Tibial nerve (tissue), 4 donors: Measurements from ENCODE around the gene ZSCAN16.

Experiments used
- EP300 ChIP-seq, 2 donors: sonication (generic); formaldehyde crosslinking; IDR thresholded peaks; one replicate each; pipeline ENCODE4 v1.6.1; 2017; ENCODE audit warnings: antibody characterized with exemption in 2 of 2, mild to moderate bottlenecking in 1 of 2
- POLR2A ChIP-seq, 2 donors: fragments of 450-650 bp; IDR thresholded peaks; one replicate each; pipeline ENCODE4 v1.6.1; 2017; ENCODE audit warnings: antibody characterized with exemption in 2 of 2, mild to moderate bottlenecking in 2 of 2, moderate library complexity in 2 of 2
- TF ChIP-seq, protein P1 (sequence below), 5 experiments: fragments of 200-600 bp in 3 of 5; fragments of 450-650 bp in 2 of 5; sonication (generic) in 3 of 5; IDR thresholded peaks; one replicate each; pipeline ENCODE4 v1.5.1; 2016 to 2019; ENCODE audit warnings: antibody characterized with exemption in 5 of 5, mild to moderate bottlenecking in 3 of 5, moderate library complexity in 2 of 5

DNA sequence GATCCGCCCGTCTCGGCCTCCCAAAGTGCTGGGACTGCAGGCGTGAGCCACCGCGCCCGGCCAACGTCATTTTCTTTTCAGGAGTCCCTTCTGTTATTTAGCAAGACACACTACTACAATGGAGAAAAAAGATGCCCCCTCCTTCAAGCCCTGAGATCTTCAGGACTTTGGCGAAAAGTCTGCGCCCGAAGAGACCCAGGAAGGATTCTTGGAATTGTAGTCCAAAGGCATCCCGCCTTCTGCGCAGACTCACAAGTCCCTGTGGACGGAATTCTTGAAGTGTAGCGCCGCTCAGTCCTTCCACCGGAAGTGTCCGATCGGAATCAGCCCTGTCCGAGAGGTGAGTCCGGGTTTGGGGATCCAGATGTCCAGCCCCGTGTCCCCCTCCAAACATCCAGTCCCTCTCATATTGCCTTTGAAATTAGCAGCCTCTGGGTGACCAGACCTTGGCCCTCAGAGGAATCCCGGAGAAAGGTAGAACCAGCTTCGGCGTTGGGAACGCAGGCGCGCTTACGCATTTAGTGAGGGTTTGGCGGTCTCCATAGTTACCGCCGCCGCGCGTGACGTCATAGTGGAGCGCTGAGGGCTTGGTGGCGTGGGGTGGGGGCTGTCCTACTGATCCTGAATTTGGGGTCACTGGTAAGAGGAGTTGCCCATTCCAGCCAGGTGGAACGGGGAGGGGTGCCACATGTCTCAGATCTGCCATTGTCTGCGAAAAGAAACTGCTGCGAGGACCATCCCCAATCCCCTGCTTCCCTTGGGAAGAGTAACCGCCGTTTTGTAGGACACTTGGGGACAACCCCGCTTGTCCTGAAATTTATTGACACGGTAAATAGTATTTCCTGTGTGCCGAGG, 43.6 kb upstream of the ZSCAN16 start:
- TF ChIP-seq, protein P1, sequence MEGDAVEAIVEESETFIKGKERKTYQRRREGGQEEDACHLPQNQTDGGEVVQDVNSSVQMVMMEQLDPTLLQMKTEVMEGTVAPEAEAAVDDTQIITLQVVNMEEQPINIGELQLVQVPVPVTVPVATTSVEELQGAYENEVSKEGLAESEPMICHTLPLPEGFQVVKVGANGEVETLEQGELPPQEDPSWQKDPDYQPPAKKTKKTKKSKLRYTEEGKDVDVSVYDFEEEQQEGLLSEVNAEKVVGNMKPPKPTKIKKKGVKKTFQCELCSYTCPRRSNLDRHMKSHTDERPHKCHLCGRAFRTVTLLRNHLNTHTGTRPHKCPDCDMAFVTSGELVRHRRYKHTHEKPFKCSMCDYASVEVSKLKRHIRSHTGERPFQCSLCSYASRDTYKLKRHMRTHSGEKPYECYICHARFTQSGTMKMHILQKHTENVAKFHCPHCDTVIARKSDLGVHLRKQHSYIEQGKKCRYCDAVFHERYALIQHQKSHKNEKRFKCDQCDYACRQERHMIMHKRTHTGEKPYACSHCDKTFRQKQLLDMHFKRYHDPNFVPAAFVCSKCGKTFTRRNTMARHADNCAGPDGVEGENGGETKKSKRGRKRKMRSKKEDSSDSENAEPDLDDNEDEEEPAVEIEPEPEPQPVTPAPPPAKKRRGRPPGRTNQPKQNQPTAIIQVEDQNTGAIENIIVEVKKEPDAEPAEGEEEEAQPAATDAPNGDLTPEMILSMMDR (IDR thresholded peaks at IDR 0.05), result peak in 1 of 5 experiments; percentile 48
- TF ChIP-seq POLR2A (IDR thresholded peaks at IDR 0.05) (peak; percentile 48 to 55), EP300 (IDR thresholded peaks at IDR 0.05) (peak; percentile 76 to 95)
